Thyroid gland (tissue), 4 donors: ENCODE data around the gene FOXO1.

ENCODE experiments used
- CTCF ChIP-seq, 6 experiments: fragments of 200-600 bp in 3 of 6; fragments of 450-650 bp in 3 of 6; sonication (generic) in 3 of 6; IDR thresholded peaks; one replicate each; pipeline ENCODE4 v1.5.1; 2016 to 2019; ENCODE audit warnings: antibody characterized with exemption in 6 of 6, mild to moderate bottlenecking in 2 of 6, inconsistent platforms in 1 of 6, moderate library complexity in 1 of 6
- POLR2A ChIP-seq, 2 donors: fragments of 450-650 bp; IDR thresholded peaks; one replicate each; pipeline ENCODE4 v1.6.1; 2017; ENCODE audit warnings: antibody characterized with exemption in 2 of 2, mild to moderate bottlenecking in 2 of 2, moderate library complexity in 1 of 2

DNA sequence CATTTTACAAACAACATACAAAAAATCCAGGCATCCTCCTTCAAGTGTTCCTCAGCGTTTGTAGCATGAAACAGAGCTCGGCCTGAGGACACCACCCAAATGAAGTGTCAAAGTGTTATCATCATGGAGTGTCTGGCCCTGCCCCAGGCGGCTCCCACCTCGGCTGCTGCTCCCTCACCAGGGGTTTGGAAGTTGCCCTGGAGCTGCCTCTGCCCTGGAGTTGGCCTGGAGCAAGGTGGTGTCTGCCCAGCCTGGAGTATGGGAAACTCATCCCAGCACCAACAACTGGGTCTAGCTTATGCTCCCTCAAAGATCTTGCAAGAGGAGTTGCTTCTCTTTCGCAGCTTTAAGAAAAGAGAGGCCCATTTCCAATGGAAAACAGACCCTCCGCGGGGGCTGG lies 120.4 kb downstream of the FOXO1 start:
- TF ChIP-seq CTCF (IDR thresholded peaks at IDR 0.05) (no peak), POLR2A (IDR thresholded peaks at IDR 0.05) (no peak)
